HTERT RPE-1 (cell line): Measurements from ENCODE around the gene KSR2.

Experiments
- in situ Hi-C: fragments of 300-500 bp; cut with MboI; formaldehyde crosslinking; loops from 4 replicates; pipeline ENCODE4 v1.14.3; 2020; ENCODE audit warnings: low sequenced_read_pairs

KSR2 gene

DNA sequence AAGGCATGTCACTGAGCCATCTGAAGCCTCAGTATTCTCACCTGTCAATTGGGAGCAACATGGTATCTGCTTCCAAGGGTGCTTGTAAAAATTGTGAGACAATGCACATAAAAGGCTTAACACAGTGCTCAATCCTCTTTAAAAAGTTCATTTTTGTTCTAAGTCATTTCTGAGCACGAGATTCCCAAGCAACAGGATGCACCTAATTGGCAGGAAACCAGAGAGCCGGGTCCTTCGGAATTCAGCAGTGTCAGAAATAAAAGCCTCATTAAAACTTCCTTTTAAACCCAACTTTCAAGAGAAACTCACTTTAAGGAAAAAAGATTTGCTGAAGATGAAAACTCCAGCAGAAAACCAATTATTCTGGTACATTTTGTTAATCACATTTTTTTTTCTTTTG lies 494.9 kb downstream of the KSR2 start:
- in situ Hi-C loops = no loop called here

- in situ Hi-C loops = no loop called here
Observed at GRCh38 chr12:117472983-117473382, 495.8 kb downstream of the KSR2 start.

DNA sequence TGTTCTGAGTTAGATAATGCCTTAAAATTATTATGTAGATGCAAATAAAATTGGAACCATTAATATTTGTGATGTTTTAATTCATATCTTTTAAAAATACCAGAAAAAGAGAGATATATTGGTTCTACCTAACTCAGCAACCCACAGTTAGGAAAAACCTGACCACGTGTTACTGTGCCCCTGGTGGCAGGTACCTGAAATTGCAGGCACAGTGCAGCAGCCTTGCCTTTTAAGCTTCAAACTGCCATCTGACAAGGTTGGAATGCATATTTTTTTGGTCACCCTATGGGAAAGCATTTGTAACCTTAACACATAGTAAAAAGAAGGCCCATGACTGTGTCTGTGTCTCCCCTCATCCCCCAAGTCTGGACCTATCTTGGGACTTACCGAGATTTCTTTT lies 498.0 kb downstream of the KSR2 start:
- in situ Hi-C loops = no loop called here

DNA sequence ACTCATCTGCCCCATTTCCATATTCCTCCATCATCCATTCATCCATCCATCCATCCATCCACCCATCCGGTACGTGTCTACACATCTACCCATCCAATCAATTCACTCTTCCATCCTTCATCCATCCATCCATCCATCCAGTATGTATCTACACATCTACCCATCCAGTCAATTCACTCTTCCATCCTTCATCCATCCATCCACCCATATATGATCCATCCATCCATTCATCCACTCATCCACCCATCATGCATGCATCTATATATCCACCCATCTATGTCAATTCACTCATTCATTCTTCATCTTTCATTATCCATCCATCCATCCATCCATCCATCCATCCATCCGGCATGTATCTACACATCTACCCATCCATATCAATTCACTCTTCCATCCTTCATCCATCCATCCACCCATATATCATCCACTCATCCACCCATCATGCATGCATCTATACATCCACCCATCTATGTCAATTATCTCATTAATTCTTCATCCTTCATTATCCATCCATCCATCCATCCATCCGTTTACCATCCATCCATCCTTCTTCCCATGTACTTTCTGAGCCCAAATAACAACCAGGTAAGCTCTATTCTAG lies 498.8 kb downstream of the KSR2 start:
- in situ Hi-C loops = no loop called here

DNA sequence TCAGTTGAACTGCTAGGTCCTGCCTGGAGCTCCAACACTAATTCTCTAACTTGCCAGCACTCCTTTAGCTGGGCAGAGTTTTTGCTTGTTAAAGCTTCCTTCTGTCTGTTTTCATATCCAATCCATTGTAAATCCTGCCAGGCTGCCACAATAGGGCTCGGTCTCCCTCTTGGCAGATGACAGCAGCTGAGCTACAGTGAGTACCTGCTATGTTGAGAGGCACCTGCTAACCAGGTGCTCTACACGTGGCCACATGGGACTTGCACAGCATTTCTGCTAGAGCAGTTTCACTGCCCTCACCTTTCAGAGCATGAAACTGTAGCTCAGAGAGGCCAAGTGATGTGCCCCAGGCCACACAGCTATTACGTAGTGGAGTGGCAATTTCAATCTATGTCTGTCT lies 500.8 kb downstream of the KSR2 start:
- in situ Hi-C loops = no loop called here

DNA sequence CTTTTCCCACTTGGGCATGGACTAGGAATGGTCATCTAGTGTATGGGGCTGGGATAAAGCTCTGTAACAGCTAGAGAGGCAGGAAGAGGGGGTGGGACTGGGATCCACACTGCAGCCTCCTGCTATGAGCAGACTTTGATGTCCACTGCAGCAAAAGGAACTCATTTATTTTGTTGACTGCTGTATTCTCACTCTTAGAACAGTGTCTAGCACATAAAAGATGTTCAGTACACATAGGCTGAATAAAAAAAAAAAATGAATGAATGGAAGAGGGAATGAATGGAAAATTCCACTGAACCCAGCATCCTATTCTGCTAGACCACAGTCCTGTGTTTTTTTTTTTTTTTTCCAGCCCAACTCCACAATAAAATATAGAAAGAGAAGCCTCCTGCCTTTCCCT lies 501.2 kb downstream of the KSR2 start:
- in situ Hi-C loops = no loop called here

DNA sequence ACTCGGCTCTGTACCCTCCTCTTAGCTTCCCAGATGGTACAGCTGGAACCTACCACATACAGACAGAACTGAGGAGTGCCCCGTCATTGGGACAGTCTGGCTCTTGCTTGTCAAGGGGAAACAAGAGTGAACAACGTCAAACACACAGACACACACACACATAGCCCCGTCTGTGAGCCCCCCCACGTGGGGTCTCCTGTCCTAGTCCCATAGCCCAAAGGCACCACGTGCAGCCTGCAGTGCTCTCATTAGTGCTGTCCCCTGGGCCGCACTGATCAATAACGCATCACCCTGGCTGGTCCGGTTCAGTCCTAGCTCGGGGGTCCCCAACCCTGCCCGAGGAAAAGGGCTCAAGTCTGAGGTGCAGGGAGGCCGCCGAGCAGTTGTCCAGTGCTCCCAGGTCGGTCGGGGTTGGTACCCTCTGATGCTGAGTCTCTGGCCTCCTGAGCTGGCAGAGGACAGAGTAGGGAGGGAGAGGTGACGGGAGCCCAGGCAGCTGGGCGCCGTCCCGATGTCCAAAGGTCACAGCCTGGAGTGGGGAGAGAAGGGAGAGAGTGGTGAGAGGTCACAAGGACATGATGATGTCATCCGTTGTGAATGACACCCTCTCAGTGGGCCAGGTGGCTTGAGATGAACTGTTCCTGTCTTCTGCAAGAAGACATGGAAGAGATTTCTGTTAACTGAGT lies 502.0 kb downstream of the KSR2 start:
- in situ Hi-C loops = no loop called here

DNA sequence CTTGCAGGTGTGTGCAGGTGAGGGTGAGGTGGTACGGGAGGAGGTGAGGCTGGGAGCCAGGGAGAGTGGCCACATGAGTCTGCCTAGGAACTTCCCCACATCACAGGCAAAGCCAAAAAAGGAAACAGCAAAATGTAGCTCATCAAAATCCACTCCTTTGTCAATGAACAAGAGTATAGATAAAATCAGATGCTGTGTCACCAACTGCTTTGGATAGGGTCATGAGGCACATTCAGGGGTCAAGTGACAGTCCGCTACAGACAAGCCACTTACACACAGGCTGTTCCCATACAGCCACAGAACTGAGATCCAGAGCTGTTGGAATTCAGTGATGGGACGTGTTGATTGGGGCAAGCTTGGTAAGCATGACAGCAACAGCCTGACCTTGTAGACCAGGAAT lies 507.1 kb downstream of the KSR2 start:
- in situ Hi-C loops = no loop called here

DNA sequence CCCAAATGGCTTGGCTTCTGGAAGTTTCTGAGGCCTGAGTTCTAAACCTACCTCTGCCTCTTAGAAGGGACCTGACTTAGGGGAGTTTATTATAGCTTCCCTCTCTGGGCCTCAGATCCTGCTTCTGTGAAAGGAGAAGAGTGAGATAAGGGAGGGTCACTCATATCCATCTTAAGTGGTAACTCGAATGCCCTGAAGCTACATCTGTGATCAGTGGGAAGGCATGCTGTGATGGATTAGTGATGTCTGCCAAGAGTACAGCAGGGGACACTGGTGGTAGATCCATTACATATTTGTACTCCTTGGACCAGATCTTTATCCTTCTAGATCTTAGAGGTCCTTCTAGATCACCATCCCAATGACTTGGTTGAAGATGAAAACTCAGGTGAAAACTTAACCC lies 509.6 kb downstream of the KSR2 start:
- in situ Hi-C loops = no loop called here

DNA sequence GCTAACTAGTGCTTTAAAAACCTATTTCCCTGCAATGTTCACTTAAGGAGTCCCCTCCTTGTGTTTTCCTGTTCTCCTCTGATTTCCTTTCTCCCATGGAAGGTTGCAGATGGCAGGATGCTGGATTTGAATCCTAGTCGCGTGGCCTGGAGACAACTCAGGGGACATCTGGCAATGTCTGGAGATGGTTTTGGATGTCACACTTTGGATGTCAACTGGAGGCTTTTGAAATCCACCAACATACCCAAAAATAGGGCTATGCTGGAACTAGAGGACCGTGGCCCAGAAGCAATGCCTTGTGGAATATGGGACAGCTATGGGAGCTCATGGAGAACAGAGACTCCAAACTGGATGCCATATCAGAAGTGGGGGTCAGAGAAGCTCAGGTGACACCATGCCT lies 511.6 kb downstream of the KSR2 start:
- in situ Hi-C loops = no loop called here

DNA sequence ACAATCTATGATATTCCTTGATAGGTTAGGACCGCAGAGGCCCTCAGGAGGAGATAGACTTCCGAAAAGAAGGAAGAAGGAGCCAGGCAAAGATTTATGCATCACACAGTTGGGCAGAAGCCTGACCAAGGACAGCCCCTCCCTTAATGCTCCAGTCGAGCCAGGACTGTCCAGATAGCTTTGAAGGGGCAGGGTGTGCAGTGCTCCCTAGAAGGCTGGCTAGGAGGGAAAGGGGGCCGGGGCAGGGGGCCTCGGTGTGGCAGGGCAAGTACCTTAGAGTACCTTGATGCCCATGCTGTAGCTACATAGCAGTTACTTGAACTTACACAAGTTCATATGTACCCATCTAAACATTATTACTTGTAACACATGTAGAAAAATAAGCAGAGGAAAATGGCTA lies 512.7 kb downstream of the KSR2 start:
- in situ Hi-C loops = no loop called here

DNA sequence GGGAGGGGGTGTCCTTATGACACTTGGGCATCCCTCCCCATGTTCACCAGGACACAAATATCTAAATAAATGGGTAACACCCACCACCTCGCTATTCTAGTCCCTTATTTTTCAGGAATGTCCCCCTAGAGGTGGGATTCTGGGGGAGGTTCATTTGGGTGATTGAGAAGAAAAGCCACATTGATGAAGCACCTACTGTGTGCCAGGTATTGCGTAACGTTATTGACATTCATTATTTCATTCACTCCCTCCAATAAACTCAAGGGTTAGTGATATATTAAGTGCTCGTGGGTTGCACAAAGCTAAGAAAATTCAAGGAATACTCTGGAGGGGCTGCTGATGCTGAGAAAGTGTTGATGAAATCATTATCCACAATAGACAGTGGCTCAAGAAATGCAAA lies 514.8 kb downstream of the KSR2 start:
- in situ Hi-C loops = no loop called here

- in situ Hi-C loops = no loop called here
Observed at GRCh38 chr12:117452112-117452511, 516.7 kb downstream of the KSR2 start.

GRCh38 chr12:117450209-117450608 lies 518.6 kb downstream of the KSR2 start:
- in situ Hi-C loops = no loop called here

GRCh38 chr12:117447665-117448366 lies 521.0 kb downstream of the KSR2 start:
- in situ Hi-C loops = no loop called here

- in situ Hi-C loops = no loop called here
Observed at GRCh38 chr12:117444781-117445180, 524.0 kb downstream of the KSR2 start.

DNA sequence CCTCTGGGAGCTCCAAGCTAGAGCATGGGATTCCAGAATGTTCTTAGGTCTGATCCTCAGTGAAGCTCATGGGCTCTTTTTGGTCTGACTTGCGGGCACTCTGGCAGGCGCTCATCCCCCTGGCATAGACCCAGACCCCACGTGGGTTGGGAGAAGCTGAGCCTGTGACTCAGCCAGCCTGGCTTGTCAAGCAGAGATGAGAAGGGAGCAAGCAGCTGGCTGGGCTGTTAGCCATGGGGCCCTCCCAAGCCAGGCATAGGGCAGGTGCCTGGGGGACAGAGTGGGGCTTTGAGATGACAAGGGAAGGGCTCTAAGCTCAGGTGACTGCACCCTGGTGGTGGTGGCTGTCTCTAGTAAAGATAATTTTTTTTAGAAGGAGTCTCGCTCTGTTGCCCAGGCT lies 527.0 kb downstream of the KSR2 start:
- in situ Hi-C loops = no loop called here

GRCh38 chr12:117440384-117440783 lies 528.4 kb downstream of the KSR2 start:
- in situ Hi-C loops = no loop called here

DNA sequence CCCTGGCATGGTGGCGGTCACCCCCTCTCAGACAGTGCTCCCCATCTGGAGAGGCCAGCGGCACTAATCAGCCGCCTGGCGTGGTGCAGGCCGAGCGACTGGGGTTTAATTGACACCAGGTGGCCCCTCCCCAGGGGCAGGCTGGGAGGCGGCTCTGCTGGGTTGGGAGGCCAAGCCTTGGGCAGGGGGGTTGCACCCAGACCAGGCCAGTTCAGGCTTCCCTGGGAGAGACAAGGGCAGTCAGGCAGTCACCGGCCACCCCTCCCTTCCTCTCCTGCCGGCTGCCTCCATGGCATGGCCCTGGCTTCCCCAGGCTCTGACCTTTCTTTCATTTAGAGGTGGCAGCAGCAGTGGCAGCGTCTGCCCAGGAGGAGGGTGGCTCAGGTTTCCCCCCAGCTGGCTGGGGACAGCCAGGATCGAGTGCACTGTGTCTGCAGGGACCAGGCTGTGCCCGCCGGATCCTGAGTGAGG lies 529.2 kb downstream of the KSR2 start:
- in situ Hi-C loops = no loop called here

GRCh38 chr12:117438809-117439208 lies 530.0 kb downstream of the KSR2 start:
- in situ Hi-C loops = no loop called here

DNA sequence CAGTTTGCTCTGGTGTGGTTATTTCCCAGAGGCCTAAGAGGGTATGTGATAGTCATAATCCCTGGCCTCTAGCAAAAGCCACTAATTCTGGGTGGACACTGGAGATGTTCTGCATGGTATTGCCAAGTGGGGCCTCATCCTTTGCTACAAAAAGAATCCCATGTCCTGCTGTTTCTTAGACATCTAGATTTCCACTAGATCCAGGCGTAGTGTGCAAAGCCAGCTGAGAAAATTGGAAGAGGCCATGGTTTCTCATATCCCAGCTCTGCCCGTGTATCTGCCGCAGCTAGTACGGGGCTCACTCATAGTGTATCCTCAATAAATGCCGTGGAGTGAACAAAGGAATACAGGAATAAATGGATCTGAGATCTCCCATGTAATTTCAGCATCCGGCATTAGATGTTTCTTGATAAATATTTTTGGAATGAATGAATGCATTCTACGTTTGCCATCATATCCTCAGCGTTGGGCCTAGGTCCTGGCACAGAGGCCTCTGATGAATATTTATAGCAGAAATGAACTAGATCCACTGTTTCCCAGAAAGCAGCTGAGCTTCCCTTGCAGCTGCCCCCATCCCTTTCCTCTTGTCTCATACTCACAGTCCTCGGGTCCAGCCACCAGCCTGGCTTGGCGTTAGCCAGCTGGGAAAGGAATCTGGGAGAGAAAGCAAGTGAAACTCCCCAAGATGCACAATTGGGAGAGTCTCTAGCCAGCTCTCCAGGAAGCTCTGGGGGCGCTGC lies 531.1 kb downstream of the KSR2 start:
- in situ Hi-C loops = no loop called here

DNA sequence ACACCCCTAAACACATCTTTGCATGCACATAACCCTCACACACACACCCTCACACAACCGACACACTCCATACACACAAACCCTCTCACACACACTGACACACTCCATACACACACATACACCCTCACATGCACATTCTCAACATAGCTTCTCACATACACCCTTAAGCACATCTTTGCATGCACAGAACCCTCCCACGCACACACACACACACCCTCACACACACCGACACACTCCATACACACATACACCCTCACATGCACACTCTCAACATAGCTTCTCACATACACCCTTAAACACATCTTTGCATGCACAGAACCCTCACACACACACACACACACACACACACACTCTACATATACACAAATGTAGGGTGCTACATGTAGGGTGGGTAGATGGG lies 534.9 kb downstream of the KSR2 start:
- in situ Hi-C loops = no loop called here
